ENCODE results near the gene TUBB8B.
"Not testable (repeated sequence)": the region's sequence is repeated elsewhere in the genome, so short reads cannot be mapped to it uniquely, and the experiment has no call there.

The TUBB8B gene

GRCh38 chr18:49176-49665 lies at the start of gene TUBB8B:
Gene TUBB8B, minus strand, starts transcription at chr18:49615. Its CDS starts 58 bp downstream, at chr18:49557.
- H3K36me3 ChIP-seq (ENCODE audit: insufficient read depth, low read length); H3K9ac ChIP-seq (ENCODE audit: insufficient read length); H3K4me3 ChIP-seq; H3K9me3 ChIP-seq (ENCODE audit: low read depth, low read length); H3K27ac ChIP-seq; DNase-seq (ENCODE audit: low read depth, low spot score): not testable (repeated sequence)

GRCh38 chr18:97252-97914 lies 48.0 kb upstream of the TUBB8B start:
- H3K9me3 ChIP-seq (ENCODE audit: low read depth, low read length); H3K27ac ChIP-seq; H3K36me3 ChIP-seq (ENCODE audit: insufficient read depth, low read length); H3K9ac ChIP-seq (ENCODE audit: insufficient read length); DNase-seq (ENCODE audit: low read depth, low spot score); H3K4me3 ChIP-seq: not testable (repeated sequence)

GRCh38 chr18:96767-97131 lies 47.3 kb upstream of the TUBB8B start:
- not testable (repeated sequence) for H3K9ac ChIP-seq (ENCODE audit: insufficient read length); H3K36me3 ChIP-seq (ENCODE audit: insufficient read depth, low read length); H3K4me3 ChIP-seq; H3K9me3 ChIP-seq (ENCODE audit: low read depth, low read length); H3K27ac ChIP-seq; DNase-seq (ENCODE audit: low read depth, low spot score)

GRCh38 chr18:96101-96766 lies 46.8 kb upstream of the TUBB8B start:
- H3K4me3 ChIP-seq; H3K9me3 ChIP-seq (ENCODE audit: low read depth, low read length); H3K36me3 ChIP-seq (ENCODE audit: insufficient read depth, low read length); DNase-seq (ENCODE audit: low read depth, low spot score); H3K27ac ChIP-seq; H3K9ac ChIP-seq (ENCODE audit: insufficient read length): not testable (repeated sequence)

- H3K36me3 ChIP-seq (ENCODE audit: insufficient read depth, low read length); H3K9ac ChIP-seq (ENCODE audit: insufficient read length); DNase-seq (ENCODE audit: low read depth, low spot score); H3K27ac ChIP-seq; H3K4me3 ChIP-seq; H3K9me3 ChIP-seq (ENCODE audit: low read depth, low read length): not testable (repeated sequence)
Observed at GRCh38 chr18:95580-95979, 46.2 kb upstream of the TUBB8B start.

GRCh38 chr18:93897-94408 lies 44.5 kb upstream of the TUBB8B start:
- H3K36me3 ChIP-seq (ENCODE audit: insufficient read depth, low read length); H3K4me3 ChIP-seq; H3K9me3 ChIP-seq (ENCODE audit: low read depth, low read length): not testable (repeated sequence)

GRCh38 chr18:91561-91960 lies 42.1 kb upstream of the TUBB8B start:
- not testable (repeated sequence) for H3K9me3 ChIP-seq (ENCODE audit: low read depth, low read length); DNase-seq (ENCODE audit: low read depth, low spot score); H3K27ac ChIP-seq

More at GRCh38 chr18:93897-94408, 44.5 kb upstream of the TUBB8B start:
- not testable (repeated sequence) for H3K9ac ChIP-seq (ENCODE audit: insufficient read length); DNase-seq (ENCODE audit: low read depth, low spot score); H3K27ac ChIP-seq

GRCh38 chr18:90396-91193 lies 41.2 kb upstream of the TUBB8B start:
- not testable (repeated sequence) for DNase-seq (ENCODE audit: low read depth, low spot score); H3K27ac ChIP-seq; H3K9me3 ChIP-seq (ENCODE audit: low read depth, low read length); H3K36me3 ChIP-seq (ENCODE audit: insufficient read depth, low read length); H3K4me3 ChIP-seq; H3K9ac ChIP-seq (ENCODE audit: insufficient read length)

More at GRCh38 chr18:91561-91960, 42.1 kb upstream of the TUBB8B start:
- not testable (repeated sequence) for H3K9ac ChIP-seq (ENCODE audit: insufficient read length); H3K4me3 ChIP-seq; H3K36me3 ChIP-seq (ENCODE audit: insufficient read depth, low read length)

- not testable (repeated sequence) for H3K4me3 ChIP-seq; DNase-seq (ENCODE audit: low read depth, low spot score); H3K36me3 ChIP-seq (ENCODE audit: insufficient read depth, low read length); H3K9ac ChIP-seq (ENCODE audit: insufficient read length); H3K27ac ChIP-seq; H3K9me3 ChIP-seq (ENCODE audit: low read depth, low read length)
Observed at GRCh38 chr18:89124-89523, 39.7 kb upstream of the TUBB8B start.

GRCh38 chr18:84801-85200 lies 35.4 kb upstream of the TUBB8B start:
- not testable (repeated sequence) for H3K9me3 ChIP-seq (ENCODE audit: low read depth, low read length); H3K4me3 ChIP-seq; H3K9ac ChIP-seq (ENCODE audit: insufficient read length); DNase-seq (ENCODE audit: low read depth, low spot score); H3K36me3 ChIP-seq (ENCODE audit: insufficient read depth, low read length); H3K27ac ChIP-seq

GRCh38 chr18:82626-83209 lies 33.3 kb upstream of the TUBB8B start:
- H3K36me3 ChIP-seq (ENCODE audit: insufficient read depth, low read length); H3K9me3 ChIP-seq (ENCODE audit: low read depth, low read length); DNase-seq (ENCODE audit: low read depth, low spot score); H3K4me3 ChIP-seq; H3K27ac ChIP-seq; H3K9ac ChIP-seq (ENCODE audit: insufficient read length): not testable (repeated sequence)

- DNase-seq (ENCODE audit: low read depth, low spot score), result not testable (repeated sequence)
Observed at GRCh38 chr18:80881-81280, 31.5 kb upstream of the TUBB8B start.

GRCh38 chr18:80202-80601 lies 30.8 kb upstream of the TUBB8B start:
- H3K9me3 ChIP-seq (ENCODE audit: low read depth, low read length); H3K36me3 ChIP-seq (ENCODE audit: insufficient read depth, low read length); H3K9ac ChIP-seq (ENCODE audit: insufficient read length); DNase-seq (ENCODE audit: low read depth, low spot score); H3K4me3 ChIP-seq; H3K27ac ChIP-seq: not testable (repeated sequence)

More at GRCh38 chr18:80881-81280, 31.5 kb upstream of the TUBB8B start:
- not testable (repeated sequence) for H3K9ac ChIP-seq (ENCODE audit: insufficient read length); H3K4me3 ChIP-seq; H3K36me3 ChIP-seq (ENCODE audit: insufficient read depth, low read length); H3K9me3 ChIP-seq (ENCODE audit: low read depth, low read length); H3K27ac ChIP-seq

All from SK-N-MC (cell line).